Measurements from ENCODE around the gene HOXD8.

GRCh38 chr2:176154576-176155252 lies 25.2 kb downstream of the HOXD8 start:
- TF ChIP-seq CTCF (IDR thresholded peaks at IDR 0.05) (no peak), EP300 (IDR thresholded peaks at IDR 0.05) (no peak), POLR2A (IDR thresholded peaks at IDR 0.05) (no peak), POLR2AphosphoS5 (IDR thresholded peaks at IDR 0.05) (no peak)

All from upper lobe of left lung (tissue), 4 donors.